HuH-7 (cell line): ENCODE measurements around the gene ELFN2.

ENCODE experiments used
- DNase-seq: peaks from one replicate; pipeline ENCODE4 v3.0.0; 2011; ENCODE audit warnings: low spot score

ELFN2 gene

DNA sequence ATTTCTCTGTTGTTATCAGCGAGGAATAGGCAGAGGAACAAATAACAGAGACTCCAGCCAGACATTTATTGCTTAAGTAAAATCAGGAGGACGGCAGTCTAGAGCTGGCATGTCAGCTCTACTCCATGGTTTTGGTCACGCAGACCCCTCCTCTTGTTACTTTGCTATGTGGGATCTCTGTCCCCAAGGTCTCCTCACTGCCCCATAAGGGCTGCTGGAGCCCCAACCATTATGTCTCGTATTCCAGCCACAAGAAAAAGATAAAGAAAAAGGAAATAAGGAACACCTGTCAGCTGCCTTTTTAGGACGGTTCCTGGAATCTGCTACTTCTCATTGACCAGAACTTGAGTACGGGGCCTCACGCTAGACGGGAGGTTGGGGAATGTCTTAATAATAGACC, 70.4 kb downstream of the ELFN2 start:
- DNase-seq = no peak

DNA sequence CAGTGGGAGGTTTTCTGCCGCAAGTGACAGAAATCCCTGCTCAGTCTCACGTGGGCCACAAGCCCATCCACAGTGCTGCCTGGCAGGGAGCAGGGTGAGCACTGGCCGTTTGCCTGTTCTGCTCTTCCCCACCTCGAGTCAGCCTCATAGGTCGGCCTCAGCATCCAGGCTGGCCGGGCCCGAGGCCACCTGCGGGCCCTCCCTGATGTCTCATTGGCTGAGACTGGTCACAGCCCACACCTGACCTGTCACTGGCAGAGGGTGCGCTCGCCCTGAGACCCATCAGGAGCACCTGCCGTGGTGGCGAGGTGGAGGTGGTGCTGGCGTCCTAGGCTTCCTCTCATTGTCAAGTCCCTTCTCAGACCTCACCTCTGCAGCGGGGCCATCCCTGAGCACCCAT, 72.1 kb downstream of the ELFN2 start:
- no peak for DNase-seq

DNA sequence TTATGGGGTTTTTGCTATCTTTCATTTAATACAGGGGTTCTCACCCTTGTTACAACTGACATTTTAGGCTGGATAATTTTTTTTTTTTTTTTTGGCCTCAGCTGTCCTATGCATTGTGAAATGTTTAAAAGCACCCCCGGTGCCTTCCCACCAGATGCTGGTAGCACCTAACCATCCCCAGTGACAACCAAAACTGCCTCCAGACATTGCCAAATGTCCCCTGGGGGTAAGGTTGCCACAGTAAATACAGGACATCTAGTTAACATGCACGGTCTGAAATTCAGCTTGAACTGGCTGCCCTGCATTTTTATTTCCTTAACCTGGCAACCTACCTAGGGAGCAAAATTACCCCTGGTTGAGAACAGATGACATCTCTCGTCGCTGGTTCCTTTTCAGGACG, 72.6 kb downstream of the ELFN2 start:
- DNase-seq = no peak

GRCh38 chr22:37354261-37354660, 73.0 kb downstream of the ELFN2 start:
- no peak for DNase-seq

DNA sequence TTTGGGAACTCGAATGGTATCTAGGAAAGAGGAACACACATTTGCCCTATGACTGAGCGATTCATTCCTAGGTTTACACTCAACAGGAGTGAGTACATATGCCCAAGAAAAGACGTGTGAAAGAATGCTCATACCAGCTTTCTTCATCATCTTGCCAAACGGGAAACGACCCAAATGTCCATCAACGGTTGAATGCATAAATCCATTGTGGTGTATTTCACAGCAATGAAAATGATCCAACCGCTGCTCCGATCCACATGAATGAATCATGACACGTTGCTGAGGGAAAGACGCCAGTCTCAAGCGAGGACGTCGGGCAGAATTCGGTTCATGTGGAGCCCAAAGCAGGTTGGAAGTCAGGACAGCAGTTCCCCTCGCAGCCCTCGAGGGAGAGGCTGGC, 73.4 kb downstream of the ELFN2 start:
- DNase-seq = no peak

GRCh38 chr22:37352481-37352880, 74.8 kb downstream of the ELFN2 start:
- no peak for DNase-seq

- DNase-seq = no peak
Observed at GRCh38 chr22:37351232-37351631, 76.0 kb downstream of the ELFN2 start.

- no peak for DNase-seq
Observed at GRCh38 chr22:37349043-37349814, 78.0 kb downstream of the ELFN2 start.

DNA sequence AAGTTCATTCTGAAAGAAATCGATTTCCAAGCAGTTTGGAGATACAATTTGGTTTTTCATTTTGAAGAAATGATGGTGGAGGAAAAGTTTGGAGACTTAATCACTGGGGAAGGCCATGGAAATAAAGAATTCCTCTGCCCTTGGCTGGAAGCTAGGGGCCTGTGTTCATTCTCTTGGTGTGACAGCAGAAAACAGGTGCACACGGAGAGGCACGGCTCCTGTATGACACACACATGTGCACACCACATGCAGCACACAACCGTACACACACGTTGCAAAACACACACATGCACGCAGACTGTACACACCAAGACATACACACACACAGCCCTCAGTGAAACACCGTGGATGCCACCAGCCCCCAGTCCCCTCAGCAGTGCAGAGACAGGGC, 80.8 kb downstream of the ELFN2 start:
- DNase-seq = no peak

DNA sequence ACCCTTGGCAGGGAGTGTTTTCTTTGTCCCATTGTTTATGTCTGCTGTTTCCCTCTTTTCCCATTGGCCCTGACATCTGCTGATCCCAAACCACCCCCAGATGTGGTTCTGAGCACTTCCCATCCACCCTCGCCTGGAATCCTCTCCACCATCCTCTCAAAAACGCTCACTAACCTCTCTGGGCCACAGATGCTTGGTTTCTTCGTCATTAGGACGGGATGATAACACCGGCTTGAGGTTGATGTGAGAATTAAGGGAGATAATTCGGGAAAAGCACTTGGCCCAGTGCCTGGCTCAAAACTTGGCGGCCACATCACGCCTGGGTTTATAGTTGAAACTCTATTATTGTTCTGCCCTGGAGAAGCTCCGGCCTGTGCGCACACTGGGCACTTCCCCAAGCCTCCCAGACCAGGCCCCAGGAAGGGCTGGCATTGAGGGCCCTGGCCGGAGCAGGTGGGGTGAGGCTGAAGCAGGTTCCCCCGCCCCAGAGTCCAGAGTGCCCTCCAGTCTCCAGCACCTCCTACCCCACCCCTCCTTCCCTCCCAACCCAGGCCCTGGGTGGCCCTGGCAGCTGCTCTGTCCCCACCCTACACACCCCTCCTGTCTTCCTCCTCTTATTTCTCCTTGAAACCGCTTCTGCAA, 81.3 kb downstream of the ELFN2 start:
- no peak for DNase-seq

GRCh38 chr22:37344735-37345449, 82.4 kb downstream of the ELFN2 start:
- DNase-seq = no peak

GRCh38 chr22:37343863-37344734, 83.2 kb downstream of the ELFN2 start:
- DNase-seq = no peak

DNA sequence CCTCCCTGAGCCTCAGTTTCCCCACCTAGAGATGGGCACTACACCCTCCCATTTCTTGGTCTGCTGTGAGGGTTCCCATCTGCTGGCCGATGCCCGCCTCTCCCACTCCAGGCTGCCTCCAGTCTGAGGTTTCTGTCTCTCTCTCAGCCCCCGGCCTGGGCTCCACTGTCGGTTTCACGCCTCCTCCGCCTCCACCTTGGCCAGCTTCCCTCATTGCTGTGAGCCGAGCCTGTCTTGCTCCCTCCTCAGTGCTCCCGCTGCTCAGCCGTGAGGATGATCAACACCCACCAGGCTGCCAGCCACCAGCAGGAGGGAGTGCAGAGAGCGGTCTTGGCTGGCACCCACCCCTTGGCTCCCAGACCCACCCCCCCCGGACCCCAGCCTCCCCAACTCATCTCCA, 83.9 kb downstream of the ELFN2 start:
- no peak for DNase-seq

DNA sequence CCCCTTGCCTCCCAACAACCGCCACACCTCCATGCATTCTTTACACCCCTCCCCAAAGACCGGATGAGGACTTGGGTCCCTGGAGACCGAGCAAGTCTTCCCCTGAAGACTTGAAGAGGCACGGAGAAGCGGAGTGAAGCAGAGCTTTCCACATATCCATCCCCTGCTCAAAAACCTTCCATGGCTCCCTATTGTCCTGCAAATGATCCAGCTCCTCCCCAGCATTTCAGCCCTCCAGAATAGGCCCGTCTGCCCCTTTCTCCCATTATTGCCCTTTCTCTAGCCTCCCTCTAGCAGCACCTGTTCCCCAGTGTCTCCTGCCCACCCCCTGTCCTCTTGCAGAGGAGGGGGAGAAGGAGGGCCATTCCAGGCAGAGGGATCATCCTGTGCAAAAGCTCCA, 85.2 kb downstream of the ELFN2 start:
- DNase-seq = no peak

DNA sequence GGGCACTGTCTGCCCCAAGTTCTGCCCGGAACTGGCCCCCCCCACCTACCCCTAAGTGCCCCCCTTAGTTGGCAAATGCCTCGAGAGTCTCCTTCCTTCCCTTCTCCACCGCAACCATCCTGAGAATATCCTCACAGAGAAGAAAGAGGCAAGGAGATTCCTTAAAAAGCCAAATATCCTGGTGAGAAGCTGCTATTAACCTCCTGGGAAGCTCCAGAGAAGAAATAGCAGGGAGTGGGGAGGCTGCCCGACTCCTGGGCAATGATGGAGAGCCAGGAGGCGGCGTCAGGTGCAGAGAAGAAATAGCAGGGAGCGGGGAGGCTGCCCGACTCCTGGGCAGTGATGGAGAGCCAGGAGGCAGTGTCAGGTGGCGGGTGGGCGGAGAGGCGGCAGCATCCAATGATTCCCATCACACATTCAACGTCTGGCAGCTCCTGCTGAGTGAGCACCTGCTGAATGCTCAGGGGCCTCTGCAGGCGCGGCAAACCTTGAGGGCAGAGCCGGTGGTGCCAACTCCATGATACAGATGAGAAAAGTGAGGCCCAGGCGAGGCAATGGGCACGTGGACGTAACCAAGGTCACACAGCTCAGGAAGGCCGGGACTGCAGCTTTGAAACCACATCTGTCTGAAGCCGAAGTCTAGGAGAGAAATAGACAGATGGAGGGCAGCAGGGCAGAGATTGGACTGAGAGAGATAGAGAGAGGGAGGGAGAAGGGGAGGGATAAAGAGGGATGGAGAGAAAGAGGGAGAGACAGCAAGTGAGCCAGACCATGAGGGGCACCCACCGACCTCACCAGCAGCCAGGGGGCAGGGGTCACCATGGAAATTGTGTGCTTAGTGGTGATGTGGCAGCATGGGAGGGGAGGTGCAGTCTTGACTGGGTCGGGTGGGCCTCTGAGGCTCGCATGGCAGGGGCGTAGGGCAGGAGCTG, 86.7 kb downstream of the ELFN2 start:
- no peak for DNase-seq

- DNase-seq = no peak
Observed at GRCh38 chr22:37338539-37339246, 88.6 kb downstream of the ELFN2 start.

DNA sequence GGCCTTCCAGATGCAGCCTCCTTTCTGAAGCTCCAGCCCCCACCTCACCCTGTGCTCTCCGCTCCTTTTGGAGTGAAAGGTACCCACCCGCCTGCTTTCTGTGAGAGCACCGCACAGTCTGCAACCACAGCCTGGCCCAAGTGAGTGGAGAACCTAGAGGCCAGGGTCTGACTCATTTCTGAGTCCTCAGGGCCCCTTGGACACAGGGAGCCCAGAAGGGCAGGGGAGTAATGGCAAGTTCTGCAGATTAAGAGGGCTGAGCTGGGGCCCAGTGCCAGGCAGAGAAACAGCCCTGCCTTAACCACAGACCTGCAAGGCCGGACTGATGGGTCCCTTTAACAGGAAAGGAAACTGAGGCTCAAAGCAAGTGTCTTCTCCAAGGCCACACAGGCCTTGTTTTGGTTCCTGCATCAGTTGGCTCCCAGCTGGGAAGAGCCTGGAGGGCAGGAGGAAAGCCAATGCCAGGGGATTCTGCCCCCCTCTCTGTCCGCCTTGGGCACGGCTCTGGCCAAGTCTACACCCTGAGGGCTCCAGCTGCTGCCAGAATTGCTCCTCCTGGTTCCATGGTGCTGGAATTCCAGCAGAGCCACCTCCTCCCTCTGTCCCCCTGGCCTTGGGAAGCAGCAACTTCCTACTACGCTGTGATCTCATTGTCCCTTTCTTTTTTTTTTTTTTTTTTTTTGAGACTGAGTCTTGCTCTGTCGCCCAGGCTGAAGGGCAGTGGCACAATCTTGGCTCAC, 89.9 kb downstream of the ELFN2 start:
- no peak for DNase-seq

DNA sequence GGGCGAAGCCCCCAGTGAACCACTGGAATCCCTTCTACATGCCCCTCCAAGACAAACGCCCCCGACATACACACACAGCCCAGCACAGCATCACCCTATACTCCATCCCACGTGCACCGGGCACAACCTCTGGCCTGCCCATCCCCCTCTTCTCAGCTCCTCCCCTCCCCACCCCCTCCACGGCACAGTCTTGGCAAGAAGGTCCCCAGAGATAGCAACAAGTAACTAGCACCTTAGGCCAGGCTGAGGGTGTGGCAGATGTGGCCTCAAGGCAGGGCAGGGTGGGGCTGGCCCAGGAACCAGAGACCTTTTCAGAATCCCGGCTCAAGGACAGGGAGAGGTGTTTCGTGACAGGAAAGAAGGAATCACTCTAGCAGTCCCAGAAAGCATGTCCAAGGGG, 90.7 kb downstream of the ELFN2 start:
- no peak for DNase-seq

GRCh38 chr22:37335806-37336199, 91.5 kb downstream of the ELFN2 start:
- DNase-seq = no peak
